AG08395 (cell line): Measurements from ENCODE around the gene UBXN2A.
"Not testable (repeated sequence)": the region's sequence is repeated elsewhere in the genome, so short reads cannot be mapped to it uniquely, and the experiment has no call there.

Experiments used
- DNase-seq: peaks from one replicate; pipeline ENCODE4 v3.0.0; 2012; ENCODE audit warnings: mixed read lengths, low spot score

UBXN2A gene

DNA sequence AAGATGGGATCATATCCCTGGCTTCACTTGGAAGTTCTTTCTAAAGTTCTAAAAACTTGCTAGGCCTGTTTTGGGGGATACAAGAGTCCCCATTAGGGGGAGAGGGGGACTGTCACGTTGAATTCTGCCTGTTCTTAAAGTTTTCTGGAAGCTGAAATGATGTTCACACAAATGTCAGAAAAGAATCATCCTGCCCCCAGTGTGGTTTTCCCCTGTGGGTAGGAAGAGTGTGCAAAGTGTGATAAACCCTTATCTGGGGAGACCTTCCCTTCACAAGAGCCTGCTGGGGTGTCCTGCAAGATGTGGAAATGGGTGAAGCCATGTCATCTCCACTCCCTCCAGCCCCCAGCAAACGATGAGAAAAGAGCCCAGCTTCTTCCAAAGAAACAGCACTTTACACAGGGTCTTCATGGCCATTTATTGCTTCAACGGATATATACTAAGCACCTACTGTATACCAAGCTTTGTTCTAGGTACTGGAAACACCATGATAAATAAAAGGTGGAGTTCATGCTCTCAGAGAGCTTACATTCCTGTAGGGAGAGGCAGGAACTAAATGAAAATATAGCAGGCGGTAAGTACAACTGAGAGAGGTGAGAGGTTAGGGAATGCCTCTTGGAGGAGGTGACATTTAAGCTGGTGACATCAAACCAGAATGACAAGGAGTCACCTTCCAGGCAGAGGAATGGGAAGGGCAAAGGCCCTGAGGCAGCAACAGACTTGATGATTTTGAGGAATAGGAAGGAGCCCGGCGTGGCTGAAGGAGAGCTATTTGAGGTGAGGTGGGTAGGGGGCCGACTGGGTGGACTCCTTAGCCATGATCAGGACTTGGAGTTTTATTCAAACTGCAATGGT lies 71.2 kb downstream of the UBXN2A start:
- no peak for DNase-seq

DNA sequence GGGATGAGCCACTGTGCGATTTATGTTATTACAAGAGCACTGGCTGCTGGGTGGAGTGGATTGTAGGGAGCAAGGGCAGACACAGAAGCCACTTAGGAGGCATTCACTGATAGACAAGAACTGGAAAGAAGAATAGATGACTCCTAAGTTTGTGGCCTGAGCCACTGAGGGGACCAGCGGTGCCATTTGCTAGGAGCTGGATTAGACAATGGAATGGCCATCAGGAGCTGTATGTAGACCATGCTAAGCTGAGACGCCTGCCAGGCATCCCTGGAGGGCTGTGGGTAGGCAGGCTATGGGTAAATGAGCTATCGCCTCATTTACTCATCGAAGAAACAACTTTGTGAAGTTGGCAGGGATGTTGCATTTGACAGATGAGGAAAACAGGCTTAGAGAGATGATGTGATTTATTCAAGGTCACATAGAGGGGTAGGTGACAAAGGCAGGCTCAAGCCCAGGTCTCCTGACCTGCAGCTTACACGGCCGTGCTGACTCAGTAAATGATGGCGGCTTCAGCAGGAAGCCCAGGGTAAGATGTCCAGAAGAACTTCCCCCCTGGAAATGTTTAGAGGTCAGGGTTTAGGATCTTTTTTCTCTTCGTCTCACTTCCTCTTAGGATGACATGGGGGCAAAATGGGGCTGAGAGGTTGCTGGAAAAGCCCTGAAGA lies 72.4 kb downstream of the UBXN2A start:
- no peak for DNase-seq

DNA sequence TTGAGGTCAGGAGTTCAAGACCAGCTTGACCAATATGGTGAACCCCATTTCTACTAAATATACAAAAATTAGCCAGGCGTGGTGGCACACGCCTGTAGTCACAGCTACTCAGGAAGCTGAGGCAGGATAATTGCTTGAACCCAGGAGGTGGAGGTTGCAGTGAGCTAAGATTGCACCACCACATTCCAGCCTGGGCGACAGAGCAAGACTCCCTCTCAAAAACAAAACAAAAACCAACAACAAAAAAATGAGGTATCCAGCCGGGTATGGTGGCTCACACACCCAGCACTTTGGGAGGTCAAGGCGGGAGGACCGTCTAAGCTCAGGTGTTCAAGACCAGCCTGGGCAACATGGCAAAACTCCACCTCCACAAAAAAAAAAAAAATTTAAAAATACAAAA lies 74.6 kb downstream of the UBXN2A start:
- DNase-seq, result not testable (repeated sequence)

DNA sequence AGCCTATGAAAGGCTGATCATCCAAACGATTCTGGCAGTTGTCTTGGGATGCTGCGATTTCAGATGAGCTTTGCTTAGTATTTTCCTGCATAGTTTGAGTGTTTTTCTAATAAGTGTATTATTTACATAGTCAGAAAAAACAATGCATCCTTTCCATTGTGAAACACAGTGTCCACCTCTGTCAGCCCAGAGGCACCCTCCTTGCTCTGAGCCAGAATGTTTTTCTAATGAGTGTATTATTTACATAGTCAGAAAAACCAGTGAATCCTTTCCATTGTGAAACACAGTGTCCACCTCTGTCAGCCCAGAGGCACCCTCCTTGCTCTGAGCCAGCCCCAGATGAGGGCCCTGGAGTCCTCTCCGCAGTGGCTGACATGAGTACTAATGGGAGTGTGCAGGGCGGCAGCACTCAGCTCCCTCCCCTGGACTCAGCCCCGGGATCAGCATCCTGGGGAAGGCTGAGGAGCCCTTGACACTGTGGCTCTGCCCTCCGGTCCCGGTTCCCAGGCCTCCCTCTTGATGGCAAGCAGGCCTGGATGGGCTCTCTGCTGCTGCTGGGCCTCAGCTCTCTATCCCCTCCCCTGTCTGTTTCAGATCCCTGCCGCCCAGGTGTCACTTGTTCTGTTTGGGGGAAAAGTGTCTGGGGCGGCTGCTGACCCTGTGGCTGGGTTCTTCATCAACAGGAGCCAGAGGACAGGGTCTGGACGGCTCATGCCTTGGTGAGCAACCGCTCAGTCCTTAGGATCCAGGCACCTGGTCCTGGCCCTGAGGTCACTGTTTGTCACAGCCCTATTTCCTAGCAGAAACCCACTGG lies 75.5 kb downstream of the UBXN2A start:
- DNase-seq, result peak; percentile 65

DNA sequence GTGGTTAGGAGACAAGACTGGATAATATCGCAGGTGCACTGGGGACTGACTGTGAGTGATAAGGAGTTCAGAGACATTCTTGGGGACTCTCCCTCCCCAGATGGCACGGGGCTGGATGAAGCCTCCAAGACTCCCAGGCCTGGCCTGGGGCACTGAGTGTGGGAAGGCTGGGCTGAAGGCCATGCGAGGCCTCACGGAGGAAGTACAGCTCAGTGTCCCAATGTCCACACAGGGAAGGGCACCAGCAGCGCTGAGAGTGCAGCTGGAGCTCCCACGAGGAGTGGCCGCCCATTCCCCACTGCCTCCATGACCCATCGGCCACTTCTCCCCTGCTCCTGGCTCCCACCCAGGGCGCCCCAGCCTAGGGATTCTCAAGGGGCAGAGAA lies 76.1 kb downstream of the UBXN2A start:
- DNase-seq, result no peak

DNA sequence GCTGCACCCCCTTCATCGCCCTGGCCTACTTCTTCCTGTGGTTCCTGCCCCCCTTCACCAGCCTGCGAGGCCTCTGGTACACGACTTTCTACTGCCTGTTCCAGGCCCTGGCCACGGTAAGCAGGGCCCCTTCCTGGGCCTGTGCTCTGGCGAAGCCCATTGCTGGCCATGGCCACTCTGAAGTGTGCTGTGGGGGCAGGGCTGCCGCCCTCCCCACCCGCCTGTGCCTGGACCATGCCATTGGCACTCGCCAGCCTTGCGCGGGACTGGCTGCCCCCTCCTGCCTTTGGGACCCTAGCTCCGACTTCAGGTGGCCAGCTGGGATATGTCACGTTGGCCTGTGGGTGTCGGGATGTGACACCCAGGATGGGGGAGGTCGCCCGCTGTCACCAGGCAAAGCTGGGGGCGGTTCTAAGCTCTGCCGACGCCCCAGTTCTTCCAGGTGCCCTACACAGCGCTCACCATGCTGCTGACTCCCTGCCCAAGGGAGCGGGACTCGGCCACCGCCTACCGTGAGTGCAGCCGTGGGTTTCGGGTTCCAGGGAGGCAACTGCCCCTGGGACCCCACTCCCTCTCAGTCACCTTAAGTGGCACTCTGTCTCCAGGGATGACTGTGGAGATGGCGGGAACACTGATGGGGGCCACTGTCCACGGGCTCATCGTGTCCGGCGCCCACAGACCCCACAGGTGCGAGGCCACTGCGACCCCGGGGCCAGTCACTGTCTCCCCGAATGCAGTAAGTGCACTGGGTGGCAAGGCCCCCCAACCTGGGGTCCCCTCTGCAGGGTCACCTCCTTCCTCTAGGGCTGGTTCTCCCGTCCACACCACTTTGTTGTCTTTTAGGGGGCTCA lies 76.8 kb downstream of the UBXN2A start:
- DNase-seq, result no peak

DNA sequence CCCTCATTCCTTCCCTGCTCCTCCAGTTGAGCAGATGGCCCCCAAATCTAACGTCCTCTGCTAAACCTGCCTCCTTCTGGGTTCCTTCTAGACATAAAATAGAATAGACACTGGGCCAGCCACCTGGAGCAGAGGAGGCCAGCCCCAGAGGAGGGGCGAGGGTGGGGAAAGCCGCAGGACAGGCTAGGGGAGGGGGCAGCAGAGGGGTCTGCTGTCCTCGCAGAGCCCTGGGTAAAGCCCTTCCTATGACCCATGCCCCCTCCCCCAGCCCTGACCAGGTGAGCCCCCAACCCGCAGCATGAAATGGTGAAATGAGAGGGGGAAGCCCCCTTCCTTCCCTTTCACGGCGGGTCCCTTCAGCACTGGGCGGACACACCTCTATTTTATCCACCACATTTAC lies 77.4 kb downstream of the UBXN2A start:
- no peak for DNase-seq

DNA sequence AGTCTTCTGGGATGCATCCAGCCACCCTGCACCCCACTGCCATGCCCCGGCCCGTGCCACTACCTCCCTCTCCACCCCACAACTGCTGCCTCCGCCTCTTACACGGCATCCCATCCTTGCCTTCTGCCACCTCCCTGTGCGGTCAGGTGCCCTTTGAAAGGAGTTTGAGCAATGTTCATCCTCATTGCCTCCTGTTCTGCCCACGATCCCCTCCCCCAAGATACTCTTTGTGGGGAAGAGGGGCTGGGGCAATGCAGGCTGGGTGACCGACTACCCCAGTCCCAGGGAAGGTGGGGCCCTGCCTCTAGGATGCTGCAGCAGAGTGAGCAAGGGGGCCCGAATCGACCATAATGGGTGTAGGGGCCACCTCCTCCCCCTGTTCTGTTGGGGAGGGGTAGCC lies 78.0 kb downstream of the UBXN2A start:
- no peak for DNase-seq

DNA sequence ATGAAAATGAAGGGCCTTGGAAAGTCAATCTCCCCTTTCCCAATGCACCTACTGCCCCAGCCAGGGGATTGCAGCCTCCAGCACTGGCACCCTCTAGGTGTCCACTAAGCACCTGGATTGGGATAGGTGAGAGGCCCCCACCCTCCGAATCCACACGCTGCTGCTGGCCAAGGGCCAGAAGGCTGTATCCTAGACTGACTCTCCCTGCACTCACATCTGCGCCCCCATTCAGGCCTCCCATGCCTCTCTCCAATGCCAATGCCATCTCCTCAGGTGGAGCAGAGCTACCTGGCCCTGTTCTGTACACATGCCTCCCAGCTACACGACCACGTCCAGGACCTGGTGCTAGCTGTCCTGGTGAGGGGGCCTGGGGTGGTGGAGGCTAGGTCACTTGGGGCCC lies 79.5 kb downstream of the UBXN2A start:
- no peak for DNase-seq

DNA sequence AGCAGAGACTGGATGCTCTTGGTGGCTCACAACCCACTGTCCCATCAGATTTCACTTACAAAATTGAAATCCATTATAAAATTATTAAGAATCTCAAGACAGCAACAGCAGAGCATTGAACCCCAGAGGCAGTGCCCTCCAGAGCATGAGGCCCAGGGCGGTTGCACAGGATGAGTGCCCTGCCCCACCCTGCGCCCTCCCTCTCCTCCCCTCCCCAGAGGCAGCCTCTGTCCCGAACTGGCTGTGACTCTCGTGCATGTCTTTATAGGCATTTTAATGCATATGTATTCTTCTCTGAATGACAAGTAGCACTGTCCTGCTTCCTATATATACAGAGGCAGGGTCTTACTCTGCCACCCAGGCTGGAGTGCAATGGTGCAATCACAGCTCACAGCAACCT lies 80.0 kb downstream of the UBXN2A start:
- DNase-seq, result no peak

DNA sequence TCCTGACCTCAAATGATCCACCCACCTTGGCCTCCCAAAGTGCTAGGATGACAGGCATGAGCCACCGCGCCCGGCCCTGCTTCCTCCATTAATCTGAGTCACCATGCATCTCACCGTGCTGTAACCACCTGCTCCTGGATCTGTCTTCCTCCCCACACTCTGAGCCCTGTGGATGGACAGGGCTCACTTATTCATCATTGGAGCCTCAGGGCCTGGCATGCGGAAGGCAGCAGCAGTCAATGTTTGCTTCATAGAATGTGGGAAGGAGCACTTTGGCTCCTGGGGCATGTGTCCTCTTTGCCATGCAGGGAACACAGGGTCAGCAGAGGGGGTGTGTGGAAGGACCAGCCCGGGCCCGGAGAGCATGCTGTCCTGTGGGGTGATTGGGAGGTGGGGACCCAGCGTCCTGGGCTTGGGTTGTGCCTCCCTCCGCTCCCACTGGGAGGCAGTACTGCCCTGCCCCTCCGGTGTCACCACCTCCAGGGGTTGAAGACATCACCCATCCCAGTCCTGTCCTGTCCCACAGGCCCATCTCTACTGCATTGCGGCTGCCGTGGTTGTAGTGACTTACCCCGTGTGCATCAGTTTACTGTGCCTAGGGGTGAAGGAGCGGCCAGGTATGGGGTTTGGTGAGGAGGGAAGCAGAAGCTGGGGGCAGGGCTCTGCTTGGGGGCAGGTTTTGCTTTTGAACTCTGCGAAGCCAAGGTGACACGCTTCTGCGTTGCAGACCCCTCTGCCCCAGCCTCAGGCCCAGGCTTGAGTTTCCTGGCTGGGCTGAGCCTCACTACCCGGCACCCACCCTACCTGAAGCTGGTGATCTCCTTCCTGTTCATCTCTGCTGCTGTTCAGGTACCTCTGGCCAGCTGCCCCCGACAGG lies 81.1 kb downstream of the UBXN2A start:
- no peak for DNase-seq

DNA sequence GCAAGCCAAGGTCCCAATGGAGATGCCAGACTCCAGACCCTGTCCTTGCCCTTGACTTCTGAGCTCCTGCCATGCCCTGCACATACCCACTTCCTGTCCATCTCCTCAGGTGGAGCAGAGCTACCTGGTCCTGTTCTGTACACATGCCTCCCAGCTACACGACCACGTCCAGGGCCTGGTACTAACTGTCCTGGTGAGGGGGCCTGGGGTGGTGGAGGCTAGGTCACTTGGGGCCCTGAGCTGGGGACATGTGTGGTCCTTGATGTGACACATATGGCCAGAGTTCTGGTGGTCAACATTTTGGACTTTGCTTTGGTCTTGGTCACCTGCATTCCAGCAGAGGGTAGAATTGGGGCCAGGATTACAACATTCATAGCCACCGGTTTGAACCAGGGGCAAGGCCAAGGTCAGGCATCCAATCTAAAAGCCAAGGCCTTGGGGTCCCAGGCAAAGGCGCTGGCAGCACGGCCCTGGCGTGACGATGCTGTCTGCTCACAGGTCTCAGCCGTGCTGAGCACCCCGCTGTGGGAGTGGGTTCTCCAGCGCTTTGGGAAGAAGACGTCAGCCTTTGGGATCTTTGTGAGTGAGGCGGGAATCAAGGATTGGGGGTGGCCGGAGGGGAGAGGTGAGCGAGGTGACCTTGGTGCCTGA lies 82.2 kb downstream of the UBXN2A start:
- no peak for DNase-seq

DNA sequence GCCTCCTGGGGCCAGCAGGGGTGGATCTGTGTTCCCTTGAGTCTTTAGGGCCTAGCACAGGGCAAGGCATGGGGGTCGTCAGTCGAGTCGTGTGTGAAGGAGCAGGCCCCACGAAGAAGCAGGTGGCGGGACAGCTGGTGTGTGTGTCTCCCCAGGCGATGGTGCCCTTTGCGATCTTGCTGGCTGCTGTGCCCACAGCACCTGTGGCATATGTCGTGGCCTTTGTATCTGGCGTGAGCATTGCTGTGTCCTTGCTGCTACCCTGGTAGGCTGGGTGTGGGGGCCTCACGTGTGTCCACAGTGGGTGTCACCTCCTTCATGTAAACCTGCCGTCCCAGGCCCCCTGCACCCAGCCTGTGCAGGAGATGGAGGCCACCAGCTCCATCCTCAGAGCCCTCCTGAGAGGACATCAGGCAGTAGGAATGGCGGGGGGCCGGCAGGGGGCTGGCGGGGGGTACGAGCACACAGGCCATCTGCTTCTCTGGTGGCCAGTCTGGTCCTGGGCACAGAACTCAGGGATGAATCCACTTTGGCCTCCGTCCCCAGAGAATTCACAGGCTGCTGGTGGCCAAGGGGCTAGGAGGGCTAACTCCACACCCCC lies 82.8 kb downstream of the UBXN2A start:
- no peak for DNase-seq

DNA sequence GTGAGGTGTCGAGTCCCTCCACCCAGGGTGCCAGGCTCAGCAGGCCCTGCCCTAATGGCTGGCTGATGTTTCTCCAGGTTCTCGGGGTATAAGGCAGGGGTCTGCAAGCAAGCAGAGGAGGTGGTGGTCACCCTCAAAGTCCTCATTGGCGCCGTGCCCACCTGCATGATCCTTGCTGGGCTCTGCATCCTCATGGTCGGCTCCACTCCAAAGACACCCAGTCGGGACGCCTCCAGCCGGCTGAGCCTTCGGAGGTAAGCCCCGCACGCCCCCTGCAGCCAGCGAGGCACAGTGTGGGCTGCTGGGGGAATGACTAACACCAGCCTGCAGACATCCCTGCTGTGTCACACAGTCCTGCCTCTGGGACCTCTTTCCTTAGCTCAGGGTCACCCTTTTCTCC lies 83.8 kb downstream of the UBXN2A start:
- DNase-seq, result peak; percentile 44

DNA sequence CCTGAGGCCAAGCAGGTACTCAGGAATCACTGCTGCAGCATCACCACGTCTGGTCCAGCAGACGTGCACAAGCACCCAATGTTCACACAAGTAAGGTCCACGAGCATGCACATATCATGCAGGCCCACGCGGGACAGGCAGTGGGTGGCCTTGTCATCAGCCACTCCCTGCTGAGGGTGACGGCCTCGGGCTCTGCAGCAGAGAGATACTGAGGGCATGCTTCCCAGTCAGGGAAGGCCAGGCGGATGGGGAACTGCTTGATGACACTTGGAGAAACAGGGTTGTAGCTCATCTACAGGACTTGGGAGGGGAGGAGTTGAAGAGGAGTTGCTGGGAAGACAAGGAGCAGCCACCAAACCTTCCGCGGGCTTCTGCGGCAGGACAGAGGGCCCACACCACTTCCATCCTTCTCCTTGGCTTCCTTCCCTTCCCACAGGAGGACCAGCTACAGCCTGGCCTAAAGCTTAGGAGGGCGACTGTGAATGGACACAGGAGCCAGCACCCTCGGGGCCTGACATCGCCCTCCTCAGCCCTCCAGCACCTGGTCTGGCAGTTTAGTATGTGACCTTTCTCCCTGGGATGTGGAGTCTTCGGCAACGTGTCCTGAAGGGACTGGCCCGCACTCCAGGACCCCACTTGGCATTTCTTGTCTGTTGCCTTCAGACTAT lies 84.9 kb downstream of the UBXN2A start:
- DNase-seq, result no peak

DNA sequence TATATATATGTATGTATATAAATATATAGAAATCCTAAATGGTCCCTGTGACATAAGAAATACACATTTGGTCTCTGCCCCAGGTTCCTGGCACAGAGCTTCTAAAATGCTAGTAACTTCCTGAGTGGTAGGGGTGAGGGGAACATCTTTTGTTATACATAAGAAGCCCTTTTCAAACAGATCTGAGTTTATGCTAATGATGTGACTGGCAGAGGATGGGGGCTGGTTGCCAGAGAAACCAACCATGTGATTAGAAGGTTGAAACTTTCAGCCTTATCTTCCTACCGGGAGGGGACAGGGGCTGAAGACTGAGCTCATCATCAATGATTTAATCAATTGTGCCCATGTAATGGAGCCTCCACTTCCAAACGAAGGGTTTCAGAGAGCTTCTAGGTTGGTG lies 86.0 kb downstream of the UBXN2A start:
- DNase-seq, result no peak

DNA sequence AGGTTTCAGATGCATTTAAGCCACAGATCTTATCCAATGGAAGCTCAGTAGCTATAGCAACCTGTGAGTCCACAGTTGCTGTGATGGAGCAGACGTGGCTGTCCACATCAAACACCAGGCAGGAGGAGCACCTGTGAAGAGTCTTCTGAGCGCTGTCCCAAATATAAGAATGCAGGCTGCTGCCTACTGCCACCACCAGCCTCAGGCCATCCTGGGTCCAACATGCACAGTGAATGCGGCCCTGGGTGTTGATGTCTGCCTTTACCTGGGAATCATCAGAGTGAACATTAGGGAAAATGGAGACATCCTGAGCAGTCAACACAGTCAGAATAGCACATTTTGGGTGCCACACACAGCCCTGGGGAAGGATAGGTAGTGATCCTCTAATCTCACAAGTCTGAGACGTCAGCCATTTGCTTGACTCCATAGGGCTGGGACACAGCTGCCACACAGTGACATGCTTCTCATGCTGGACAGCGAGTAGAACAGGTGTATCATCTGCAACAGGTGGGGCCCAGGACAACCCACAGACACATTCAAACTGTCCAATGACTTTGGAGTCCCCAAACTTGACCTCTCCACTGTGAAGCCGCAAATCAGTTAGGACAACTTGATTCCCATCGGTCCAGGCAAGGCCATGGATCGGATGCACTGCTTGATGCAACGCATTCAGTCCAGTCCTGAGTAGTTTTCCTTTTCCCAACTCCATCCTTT lies 98.7 kb downstream of the UBXN2A start:
- DNase-seq, result no peak

DNA sequence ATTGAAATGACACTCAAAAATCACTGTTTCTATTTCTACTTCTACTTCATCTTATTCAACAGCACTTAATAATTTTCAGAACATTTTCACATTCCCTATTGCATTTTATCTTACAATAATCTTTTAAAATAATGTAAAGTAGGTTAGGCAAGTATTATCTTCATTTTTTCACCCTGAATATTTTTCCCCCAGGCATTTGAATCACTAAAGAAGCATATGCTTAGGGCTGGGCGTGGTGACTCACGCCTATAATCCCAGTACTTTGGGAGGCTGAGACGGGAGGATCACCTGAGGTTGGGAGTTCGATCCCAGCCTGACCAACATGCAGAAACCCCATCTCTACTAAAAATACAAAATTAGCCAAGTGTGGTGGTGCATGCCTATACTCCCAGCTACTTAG lies 100.2 kb downstream of the UBXN2A start:
- no peak for DNase-seq

DNA sequence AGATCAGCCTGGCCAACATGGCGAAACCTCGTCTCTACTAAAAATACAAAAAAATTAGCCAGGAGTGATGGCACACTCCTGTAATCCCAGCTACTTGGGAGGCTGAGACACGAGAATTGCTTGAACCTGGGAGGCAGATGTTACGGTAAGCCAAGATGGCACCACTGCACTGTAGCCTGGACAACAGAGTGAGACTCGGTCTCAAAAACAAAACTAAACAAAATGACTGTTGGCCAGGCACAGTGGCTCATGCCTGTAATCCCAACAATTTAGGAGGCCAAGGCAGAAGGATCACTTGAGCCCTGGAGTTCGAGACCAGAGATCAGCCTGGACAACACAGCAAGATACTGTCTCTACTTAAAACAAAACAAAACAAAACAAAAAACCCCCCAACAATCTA lies 102.9 kb downstream of the UBXN2A start:
- DNase-seq, result not testable (repeated sequence)
